ENCODE measurements around the gene FBXW11. TPM values are rescaled to one million over a fixed set of nuclear protein-coding genes. Genes with fewer than 3 reads are reported as not detected.

Gene FBXW11
- total RNA-seq, 1 experiment from 2014 or later, result 72.9 TPM

DNA sequence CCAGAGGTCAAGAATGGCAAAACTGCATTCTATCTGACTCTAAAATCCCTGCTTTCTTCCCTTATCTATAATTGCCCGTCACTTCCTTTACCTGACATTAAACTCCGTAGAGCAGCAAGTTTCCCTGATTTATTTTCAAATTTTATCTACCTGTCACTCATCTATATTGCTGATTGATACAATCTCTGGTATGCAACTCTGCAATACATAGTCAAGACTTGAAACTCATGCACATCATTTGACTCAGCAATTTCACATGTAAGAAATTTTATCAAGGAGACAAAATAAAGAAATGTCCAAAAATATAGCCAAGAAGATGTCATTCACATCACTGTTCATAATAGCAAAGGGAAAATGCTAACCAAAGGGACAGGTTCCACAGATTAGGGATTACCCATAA, 39.5 kb downstream of the FBXW11 start:
- H3K9ac ChIP-seq (ENCODE audit: low read length), result no peak overlapping the region

DNA sequence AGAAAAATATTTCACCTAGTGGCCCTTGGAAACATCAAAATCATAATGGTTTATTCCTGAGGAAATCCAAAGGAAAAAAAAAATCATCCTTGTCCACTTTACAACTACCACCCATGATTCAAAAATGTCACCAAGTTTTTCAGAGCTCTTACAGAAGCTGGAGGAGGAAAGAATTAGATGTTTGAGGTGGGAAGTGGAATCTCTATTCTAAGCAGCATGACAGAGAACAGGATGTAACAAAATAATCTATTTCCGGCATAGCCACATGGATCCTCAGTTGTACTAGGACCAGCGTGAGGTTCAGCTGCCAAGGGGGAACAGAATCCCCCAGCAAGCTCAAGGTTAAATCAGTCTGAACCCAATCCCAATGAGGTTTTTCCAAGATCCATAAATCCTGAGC, 40.2 kb downstream of the FBXW11 start:
- Histone ChIP-seq H3K9ac (ENCODE audit: low read length) (no peak overlapping the region), H3K9me3 (ENCODE audit: low read length) (no peaks in the 10 kb centered on the region), H2AFZ (ENCODE audit: low read length) (no peak overlapping the region), H3K79me2 (ENCODE audit: low read length) (peaks cover 97% of the 10 kb centered on the region), H3K36me3 (ENCODE audit: insufficient read depth, low read length) (no peaks in the 10 kb centered on the region), H3K27ac (ENCODE audit: low read length) (no peak overlapping the region), H3K4me2 (ENCODE audit: low read depth, low read length, poor library complexity, severe bottlenecking) (no peak overlapping the region), H3K4me1 (ENCODE audit: low read length) (peaks cover 63% of the 10 kb centered on the region), H3K4me3 (ENCODE audit: low read length) (no peak overlapping the region), H3K9me2 (replicated peaks; ENCODE audit: insufficient read depth, low read length) (no peaks in the 10 kb centered on the region), H3K27me3 (ENCODE audit: low read length) (no peaks in the 10 kb centered on the region), H4K20me1 (ENCODE audit: insufficient read depth, low read depth, low read length) (peaks cover 10% of the 10 kb centered on the region)
- no peak for DNase-seq

More for the DNA sequence above, 39.5 kb downstream of the FBXW11 start:
- Histone ChIP-seq H3K27me3 (ENCODE audit: low read length) (no peaks in the 10 kb centered on the region), H3K4me2 (ENCODE audit: low read depth, low read length, poor library complexity, severe bottlenecking) (no peak overlapping the region), H4K20me1 (ENCODE audit: insufficient read depth, low read depth, low read length) (peaks cover 10% of the 10 kb centered on the region), H3K9me2 (replicated peaks; ENCODE audit: insufficient read depth, low read length) (no peaks in the 10 kb centered on the region), H3K4me3 (ENCODE audit: low read length) (no peak overlapping the region), H2AFZ (ENCODE audit: low read length) (no peak overlapping the region), H3K79me2 (ENCODE audit: low read length) (peaks cover 97% of the 10 kb centered on the region), H3K27ac (ENCODE audit: low read length) (no peak overlapping the region), H3K4me1 (ENCODE audit: low read length) (peaks cover 62% of the 10 kb centered on the region), H3K36me3 (ENCODE audit: insufficient read depth, low read length) (no peaks in the 10 kb centered on the region), H3K9me3 (ENCODE audit: low read length) (no peaks in the 10 kb centered on the region)
- no peak for DNase-seq

GRCh38 chr5:171965745-171966144, 40.7 kb downstream of the FBXW11 start:
- Histone ChIP-seq H3K79me2 (ENCODE audit: low read length) (peaks cover 97% of the 10 kb centered on the region), H4K20me1 (ENCODE audit: insufficient read depth, low read depth, low read length) (peaks cover 10% of the 10 kb centered on the region), H3K27me3 (ENCODE audit: low read length) (no peaks in the 10 kb centered on the region), H3K9ac (ENCODE audit: low read length) (no peak overlapping the region), H3K27ac (ENCODE audit: low read length) (no peak overlapping the region), H3K4me1 (ENCODE audit: low read length) (peaks cover 65% of the 10 kb centered on the region), H3K4me2 (ENCODE audit: low read depth, low read length, poor library complexity, severe bottlenecking) (no peak overlapping the region), H2AFZ (ENCODE audit: low read length) (no peak overlapping the region), H3K9me2 (replicated peaks; ENCODE audit: insufficient read depth, low read length) (no peaks in the 10 kb centered on the region), H3K9me3 (ENCODE audit: low read length) (no peaks in the 10 kb centered on the region), H3K4me3 (ENCODE audit: low read length) (no peak overlapping the region), H3K36me3 (ENCODE audit: insufficient read depth, low read length) (no peaks in the 10 kb centered on the region)
- no peak for DNase-seq

- no peak overlapping the region for H3K4me3 ChIP-seq (ENCODE audit: low read length)
- peaks cover 2% of the 10 kb centered on the region; the same call in 1 of the 2 replicates for H4K20me1 ChIP-seq (ENCODE audit: insufficient read depth, low read depth, low read length)
- no peak for DNase-seq
- H3K79me2 ChIP-seq (ENCODE audit: low read length), result peaks cover 97% of the 10 kb centered on the region
- H3K4me2 ChIP-seq (ENCODE audit: low read depth, low read length, poor library complexity, severe bottlenecking), result no peak overlapping the region
- no peaks in the 10 kb centered on the region for H3K9me3 ChIP-seq (ENCODE audit: low read length)
- no peak overlapping the region for H3K9ac ChIP-seq (ENCODE audit: low read length)
- no peak overlapping the region for H3K27ac ChIP-seq (ENCODE audit: low read length)
- H3K27me3 ChIP-seq (ENCODE audit: low read length), result no peaks in the 10 kb centered on the region
- H2AFZ ChIP-seq (ENCODE audit: low read length), result no peak overlapping the region
- peaks cover 54% of the 10 kb centered on the region for H3K4me1 ChIP-seq (ENCODE audit: low read length)
- H3K9me2 ChIP-seq (replicated peaks; ENCODE audit: insufficient read depth, low read length), result no peaks in the 10 kb centered on the region
- H3K36me3 ChIP-seq (ENCODE audit: insufficient read depth, low read length), result no peaks in the 10 kb centered on the region
Observed at GRCh38 chr5:171963416-171963815, 43.0 kb downstream of the FBXW11 start.

DNA sequence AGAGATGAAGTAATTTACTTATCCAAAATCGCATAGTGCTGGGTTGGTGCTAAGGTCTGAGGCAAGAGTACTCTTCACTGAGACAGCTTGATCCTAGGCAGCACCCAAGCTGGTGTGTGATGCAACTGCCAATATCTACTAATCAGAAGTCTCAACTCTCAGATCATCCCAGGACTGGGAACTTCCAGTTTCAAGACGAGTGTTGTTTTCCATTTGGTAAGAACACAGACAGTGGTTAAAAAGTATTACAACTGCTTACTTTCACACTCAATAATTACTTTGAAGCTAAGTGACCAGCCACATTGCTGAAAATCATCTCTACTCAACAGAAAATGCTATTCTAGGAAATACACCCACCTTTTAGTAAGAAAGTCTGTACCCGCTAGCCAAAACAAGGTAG, 45.3 kb downstream of the FBXW11 start:
- Histone ChIP-seq H3K4me2 (ENCODE audit: low read depth, low read length, poor library complexity, severe bottlenecking) (no peak overlapping the region), H3K4me3 (ENCODE audit: low read length) (no peak overlapping the region), H3K4me1 (ENCODE audit: low read length) (peaks cover 36% of the 10 kb centered on the region)

DNA sequence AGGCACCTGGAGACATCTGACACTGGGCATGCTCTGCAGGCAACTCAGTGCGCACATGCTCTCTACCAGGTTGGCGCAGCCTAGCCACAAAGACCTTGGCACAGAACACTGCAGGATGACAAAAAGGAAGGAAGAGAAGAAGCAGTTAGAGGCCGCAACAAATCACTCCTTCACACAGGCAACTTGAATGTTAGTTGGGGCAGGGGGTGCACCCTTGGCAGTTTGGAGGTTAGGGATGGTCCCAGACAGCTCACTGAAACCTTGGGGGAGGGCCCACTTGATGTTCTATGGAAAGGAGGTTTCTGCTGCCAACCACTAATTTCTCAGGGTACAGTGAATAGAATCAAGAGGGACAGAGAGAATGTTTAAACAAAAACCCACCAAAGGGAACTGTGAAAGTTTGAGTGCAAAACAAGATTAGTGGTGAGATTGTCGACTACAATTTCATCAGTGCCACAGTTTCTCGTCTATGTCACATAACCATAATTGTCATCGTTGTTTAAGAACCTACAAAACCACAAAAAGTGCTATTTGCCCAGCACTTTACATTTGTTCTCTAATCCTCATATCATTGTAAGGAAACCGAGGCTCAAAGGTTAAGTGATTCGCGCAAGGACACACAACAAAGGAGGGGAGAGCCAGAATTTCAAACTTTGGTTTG, 48.7 kb downstream of the FBXW11 start:
- no peak overlapping the region for H2AFZ ChIP-seq (ENCODE audit: low read length)
- H3K4me1 ChIP-seq (ENCODE audit: low read length), result peaks cover 10% of the 10 kb centered on the region
- no peaks in the 10 kb centered on the region for H4K20me1 ChIP-seq (ENCODE audit: insufficient read depth, low read depth, low read length)
- no peaks in the 10 kb centered on the region for H3K27me3 ChIP-seq (ENCODE audit: low read length)
- H3K4me2 ChIP-seq (ENCODE audit: low read depth, low read length, poor library complexity, severe bottlenecking), result no peak overlapping the region
- H3K9ac ChIP-seq (ENCODE audit: low read length), result no peak overlapping the region
- no peak overlapping the region for H3K27ac ChIP-seq (ENCODE audit: low read length)
- no peaks in the 10 kb centered on the region for H3K36me3 ChIP-seq (ENCODE audit: insufficient read depth, low read length)
- H3K9me3 ChIP-seq (ENCODE audit: low read length), result no peaks in the 10 kb centered on the region
- no peak for DNase-seq
- H3K4me3 ChIP-seq (ENCODE audit: low read length), result no peak overlapping the region
- H3K9me2 ChIP-seq (replicated peaks; ENCODE audit: insufficient read depth, low read length), result no peaks in the 10 kb centered on the region
- H3K79me2 ChIP-seq (ENCODE audit: low read length), result peaks cover 100% of the 10 kb centered on the region

More for the DNA sequence above, 45.3 kb downstream of the FBXW11 start:
- no peaks in the 10 kb centered on the region for H3K36me3 ChIP-seq (ENCODE audit: insufficient read depth, low read length)
- H3K9ac ChIP-seq (ENCODE audit: low read length), result no peak overlapping the region
- no peaks in the 10 kb centered on the region for H3K27me3 ChIP-seq (ENCODE audit: low read length)
- no peaks in the 10 kb centered on the region for H3K9me3 ChIP-seq (ENCODE audit: low read length)
- no peak for DNase-seq
- H3K27ac ChIP-seq (ENCODE audit: low read length), result no peak overlapping the region
- no peak overlapping the region for H2AFZ ChIP-seq (ENCODE audit: low read length)
- H3K79me2 ChIP-seq (ENCODE audit: low read length), result peaks cover 100% of the 10 kb centered on the region
- H4K20me1 ChIP-seq (ENCODE audit: insufficient read depth, low read depth, low read length), result no peaks in the 10 kb centered on the region; the same call in 1 of the 2 replicates
- H3K9me2 ChIP-seq (replicated peaks; ENCODE audit: insufficient read depth, low read length), result no peaks in the 10 kb centered on the region

DNA sequence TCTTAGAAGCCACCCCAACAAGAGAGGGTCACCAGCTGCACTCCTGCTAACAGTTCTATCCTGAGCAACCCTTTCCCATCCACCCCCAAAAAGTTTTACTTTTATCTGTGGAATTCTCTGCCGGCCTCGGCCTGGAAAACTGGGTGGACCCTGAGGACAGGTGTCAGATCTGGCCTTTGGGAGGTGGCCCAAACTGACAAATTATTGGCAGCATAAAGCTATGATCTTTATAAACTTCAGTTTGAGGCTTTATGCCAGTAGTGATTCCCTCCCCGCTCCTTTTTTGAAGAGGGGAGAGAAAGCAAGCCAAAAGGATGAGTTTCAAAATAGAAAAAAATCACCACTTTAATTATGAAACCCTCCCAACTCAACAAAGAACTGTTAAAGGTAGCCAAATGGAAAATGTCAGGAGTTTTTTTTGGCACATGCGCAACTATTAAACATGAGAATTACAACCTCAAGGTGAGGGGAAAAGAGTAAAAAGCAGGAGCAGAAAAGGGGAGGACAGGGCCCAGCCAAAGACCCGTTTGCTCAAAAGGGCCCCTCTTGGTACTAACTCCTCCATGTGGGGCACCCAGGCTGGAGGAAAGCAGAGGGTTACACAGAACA, 49.4 kb downstream of the FBXW11 start:
- no peak for DNase-seq
- H3K4me3 ChIP-seq (ENCODE audit: low read length), result no peak overlapping the region
- no peak overlapping the region for H2AFZ ChIP-seq (ENCODE audit: low read length)
- H3K9ac ChIP-seq (ENCODE audit: low read length), result no peak overlapping the region
- no peak overlapping the region for H3K4me2 ChIP-seq (ENCODE audit: low read depth, low read length, poor library complexity, severe bottlenecking)
- no peaks in the 10 kb centered on the region for H3K9me3 ChIP-seq (ENCODE audit: low read length)
- peaks cover 98% of the 10 kb centered on the region for H3K79me2 ChIP-seq (ENCODE audit: low read length)
- H3K4me1 ChIP-seq (ENCODE audit: low read length), result peaks cover 3% of the 10 kb centered on the region; the same call in 1 of the 2 replicates
- no peaks in the 10 kb centered on the region for H3K36me3 ChIP-seq (ENCODE audit: insufficient read depth, low read length)
- no peaks in the 10 kb centered on the region for H4K20me1 ChIP-seq (ENCODE audit: insufficient read depth, low read depth, low read length)
- H3K27ac ChIP-seq (ENCODE audit: low read length), result no peak overlapping the region
- no peaks in the 10 kb centered on the region for H3K9me2 ChIP-seq (replicated peaks; ENCODE audit: insufficient read depth, low read length)
- H3K27me3 ChIP-seq (ENCODE audit: low read length), result no peaks in the 10 kb centered on the region

DNA sequence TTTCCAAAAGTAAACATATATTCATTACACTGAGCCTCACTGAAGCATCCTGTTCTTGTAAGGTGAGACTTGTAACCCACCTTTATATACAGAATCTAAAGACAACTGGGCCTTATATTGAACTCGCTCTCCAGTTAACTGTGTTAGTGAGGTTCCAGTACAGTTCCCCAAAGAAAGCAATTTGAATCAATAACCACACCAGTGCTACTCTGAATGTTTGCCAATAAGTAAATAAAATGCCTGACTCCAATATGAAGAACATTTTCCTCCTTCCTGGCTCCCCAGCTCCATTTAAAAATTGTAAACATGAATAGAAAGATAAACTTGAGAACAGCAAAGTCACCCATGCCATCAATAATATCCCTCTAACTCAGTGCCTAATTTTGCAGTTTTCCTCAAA, 50.1 kb downstream of the FBXW11 start:
- peaks cover 98% of the 10 kb centered on the region for H3K79me2 ChIP-seq (ENCODE audit: low read length)
- H3K27ac ChIP-seq (ENCODE audit: low read length), result no peak overlapping the region
- no peaks in the 10 kb centered on the region for H3K9me2 ChIP-seq (replicated peaks; ENCODE audit: insufficient read depth, low read length)
- 0 out of 2 replicates have a peak, but pooled peaks cover 2% of the 10 kb centered on the region for H3K4me1 ChIP-seq (ENCODE audit: low read length)
- no peak overlapping the region for H3K4me2 ChIP-seq (ENCODE audit: low read depth, low read length, poor library complexity, severe bottlenecking)
- H3K36me3 ChIP-seq (ENCODE audit: insufficient read depth, low read length), result no peaks in the 10 kb centered on the region
- no peaks in the 10 kb centered on the region for H4K20me1 ChIP-seq (ENCODE audit: insufficient read depth, low read depth, low read length)
- H3K4me3 ChIP-seq (ENCODE audit: low read length), result no peak overlapping the region
- H3K9me3 ChIP-seq (ENCODE audit: low read length), result no peaks in the 10 kb centered on the region
- H3K27me3 ChIP-seq (ENCODE audit: low read length), result no peaks in the 10 kb centered on the region
- DNase-seq, result no peak
- H3K9ac ChIP-seq (ENCODE audit: low read length), result no peak overlapping the region
- H2AFZ ChIP-seq (ENCODE audit: low read length), result no peak overlapping the region

Measured in Karpas-422 (cell line).